HEK293 (cell line): ENCODE measurements around the gene CD276.

Experiments
- TSHZ1 ChIP-seq: fragments of 450-650 bp; formaldehyde crosslinking; IDR thresholded peaks from 2 replicates; pipeline ENCODE4 v1.5.1; 2016; ENCODE audit warnings: missing biosample characterization, missing genetic modification characterization, borderline replicate concordance
- ZBTB17 ChIP-seq: fragments of 450-650 bp; formaldehyde crosslinking; IDR thresholded peaks from 2 replicates; pipeline ENCODE4 v1.5.1; 2016; ENCODE audit warnings: missing biosample characterization, missing genetic modification characterization
- ZBTB26 ChIP-seq: fragments of 450-650 bp; formaldehyde crosslinking; optimal IDR thresholded peaks from 2 replicates; pipeline ENCODE3; 2016; ENCODE audit warnings: missing biosample characterization, mild to moderate bottlenecking, missing genetic modification characterization
- ZFP41 ChIP-seq: fragments of 450-650 bp; formaldehyde crosslinking; IDR thresholded peaks from 2 replicates; pipeline ENCODE4 v1.5.1; 2016; ENCODE audit warnings: missing biosample characterization, missing genetic modification characterization, borderline replicate concordance
- ZNF558 ChIP-seq: fragments of 450-650 bp; formaldehyde crosslinking; IDR thresholded peaks from 2 replicates; pipeline ENCODE4 v1.5.1; 2016; ENCODE audit warnings: missing biosample characterization, missing genetic modification characterization
- ZNF777 ChIP-seq: fragments of 450-650 bp; formaldehyde crosslinking; IDR thresholded peaks from 2 replicates; pipeline ENCODE4 v1.5.1; 2017; ENCODE audit warnings: missing biosample characterization, missing genetic modification characterization, borderline replicate concordance
- ZNF843 ChIP-seq: fragments of 450-650 bp; formaldehyde crosslinking; IDR thresholded peaks from 2 replicates; pipeline ENCODE4 v1.5.1; 2016; ENCODE audit warnings: missing biosample characterization, missing genetic modification characterization
- TF ChIP-seq, protein P1 (sequence below): fragments of 450-650 bp; formaldehyde crosslinking; IDR thresholded peaks from 2 replicates; pipeline ENCODE4 v1.5.1; 2016; ENCODE audit warnings: missing biosample characterization, missing genetic modification characterization
- TF ChIP-seq, protein P2 (sequence below): fragments of 450-650 bp; formaldehyde crosslinking; IDR thresholded peaks from 2 replicates; pipeline ENCODE4 v1.5.1; 2016; ENCODE audit warnings: missing biosample characterization, missing genetic modification characterization
- TF ChIP-seq, protein P3 (sequence below): fragments of 450-650 bp; formaldehyde crosslinking; IDR thresholded peaks from 2 replicates; pipeline ENCODE4; 2016; ENCODE audit warnings: missing biosample characterization, missing genetic modification characterization

DNA sequence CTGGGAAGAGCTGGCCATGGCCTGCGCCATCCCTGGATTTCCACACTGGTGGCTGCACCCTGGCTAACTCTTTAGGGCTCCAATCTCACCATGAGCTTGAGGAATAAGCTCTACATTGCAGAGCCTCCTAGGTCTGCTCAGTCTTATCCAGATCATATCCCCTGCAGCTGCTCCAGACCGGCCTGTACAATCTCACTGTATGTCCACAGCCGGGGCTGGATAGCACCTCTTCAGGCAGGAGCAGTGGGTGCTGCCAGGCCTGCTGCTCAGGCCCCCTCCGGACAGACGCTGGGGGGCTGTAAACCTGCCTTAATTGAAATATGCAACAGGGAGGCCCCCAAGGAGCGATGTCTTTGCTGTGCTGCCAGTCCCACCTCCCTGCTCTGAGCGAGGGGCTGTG, 53.4 kb downstream of the CD276 start:
- TF ChIP-seq, protein P1, sequence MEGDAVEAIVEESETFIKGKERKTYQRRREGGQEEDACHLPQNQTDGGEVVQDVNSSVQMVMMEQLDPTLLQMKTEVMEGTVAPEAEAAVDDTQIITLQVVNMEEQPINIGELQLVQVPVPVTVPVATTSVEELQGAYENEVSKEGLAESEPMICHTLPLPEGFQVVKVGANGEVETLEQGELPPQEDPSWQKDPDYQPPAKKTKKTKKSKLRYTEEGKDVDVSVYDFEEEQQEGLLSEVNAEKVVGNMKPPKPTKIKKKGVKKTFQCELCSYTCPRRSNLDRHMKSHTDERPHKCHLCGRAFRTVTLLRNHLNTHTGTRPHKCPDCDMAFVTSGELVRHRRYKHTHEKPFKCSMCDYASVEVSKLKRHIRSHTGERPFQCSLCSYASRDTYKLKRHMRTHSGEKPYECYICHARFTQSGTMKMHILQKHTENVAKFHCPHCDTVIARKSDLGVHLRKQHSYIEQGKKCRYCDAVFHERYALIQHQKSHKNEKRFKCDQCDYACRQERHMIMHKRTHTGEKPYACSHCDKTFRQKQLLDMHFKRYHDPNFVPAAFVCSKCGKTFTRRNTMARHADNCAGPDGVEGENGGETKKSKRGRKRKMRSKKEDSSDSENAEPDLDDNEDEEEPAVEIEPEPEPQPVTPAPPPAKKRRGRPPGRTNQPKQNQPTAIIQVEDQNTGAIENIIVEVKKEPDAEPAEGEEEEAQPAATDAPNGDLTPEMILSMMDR, result no peak
- TF ChIP-seq ZNF558, result no peak
- no peak for TF ChIP-seq ZFP41 (tag by site-specific recombination)
- TF ChIP-seq ZBTB17 (tag by site-specific recombination), result no peak
- TF ChIP-seq ZBTB26 (tag by site-specific recombination), result no peak
- TF ChIP-seq ZNF777 (tag by site-specific recombination), result no peak
- no peak for TF ChIP-seq ZNF843
- TF ChIP-seq, protein P2, sequence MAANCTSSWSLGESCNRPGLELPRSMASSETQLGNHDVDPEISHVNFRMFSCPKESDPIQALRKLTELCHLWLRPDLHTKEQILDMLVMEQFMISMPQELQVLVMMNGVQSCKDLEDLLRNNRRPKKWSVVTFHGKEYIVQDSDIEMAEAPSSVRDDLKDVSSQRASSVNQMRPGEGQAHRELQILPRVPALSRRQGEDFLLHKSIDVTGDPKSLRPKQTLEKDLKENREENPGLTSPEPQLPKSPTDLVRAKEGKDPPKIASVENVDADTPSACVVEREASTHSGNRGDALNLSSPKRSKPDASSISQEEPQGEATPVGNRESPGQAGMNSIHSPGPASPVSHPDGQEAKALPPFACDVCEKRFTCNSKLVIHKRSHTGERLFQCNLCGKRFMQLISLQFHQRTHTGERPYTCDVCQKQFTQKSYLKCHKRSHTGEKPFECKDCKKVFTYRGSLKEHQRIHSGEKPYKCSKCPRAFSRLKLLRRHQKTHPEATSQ (tag by site-specific recombination), result no peak
- TF ChIP-seq, protein P3, sequence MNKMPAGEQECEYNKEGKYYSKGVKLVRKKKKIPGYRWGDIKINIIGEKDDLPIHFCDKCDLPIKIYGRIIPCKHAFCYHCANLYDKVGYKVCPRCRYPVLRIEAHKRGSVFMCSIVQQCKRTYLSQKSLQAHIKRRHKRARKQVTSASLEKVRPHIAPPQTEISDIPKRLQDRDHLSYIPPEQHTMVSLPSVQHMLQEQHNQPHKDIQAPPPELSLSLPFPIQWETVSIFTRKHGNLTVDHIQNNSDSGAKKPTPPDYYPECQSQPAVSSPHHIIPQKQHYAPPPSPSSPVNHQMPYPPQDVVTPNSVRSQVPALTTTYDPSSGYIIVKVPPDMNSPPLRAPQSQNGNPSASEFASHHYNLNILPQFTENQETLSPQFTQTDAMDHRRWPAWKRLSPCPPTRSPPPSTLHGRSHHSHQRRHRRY (tag by site-specific recombination), result no peak
- no peak for TF ChIP-seq TSHZ1 (tag by site-specific recombination)
